SK-N-SH (cell line): Measurements from ENCODE around the gene ZNF444. TPM values are rescaled to one million over a fixed set of nuclear protein-coding genes. Genes with fewer than 3 reads are reported as not detected.

Experiments used
- CTCF ChIA-PET: fragments of 300-600, 350-600 bp; formaldehyde crosslinking; extraction: SDS; loops from one replicate; lab custom pipeline; 2021; lab: Yijun Ruan, JAX
- POLR2A ChIA-PET: fragments of 350-600 bp; sonication (Branson Sonifier 250); formaldehyde crosslinking; extraction: SDS; loops from one replicate; lab custom pipeline; 2020; ENCODE audit warnings: antibody characterized with exemption, inconsistent platforms; lab: Yijun Ruan, JAX
- DNase-seq: peaks from one replicate; pipeline ENCODE4 v3.0.0; 2012
- H2AFZ ChIP-seq: fragments of 200-600 bp; sonication (generic); 2 replicates; pipeline ENCODE4 v1.8.1; 2016; ENCODE audit warnings: antibody characterized with exemption, mild to moderate bottlenecking, low read depth
- H3F3A ChIP-seq: fragments of 200-600 bp; sonication (generic); replicated peaks from 2 replicates; pipeline ENCODE3; 2016; ENCODE audit warnings: antibody characterized with exemption, mild to moderate bottlenecking; ENCODE audit not compliant: insufficient read depth
- H3K27ac ChIP-seq, 2 experiments: fragments of 200-500 bp in 1 of 2; fragments of 200-600 bp in 1 of 2; sonication (Bioruptor generic) in 1 of 2; sonication (generic), shearing (Covaris generic) in 1 of 2; 2 replicates each; pipeline versions ENCODE4 v1.5.1 to v1.6.1; 2014 to 2016; ENCODE audit warnings: low read depth in 2 of 2, inconsistent platforms in 1 of 2, low read length in 1 of 2, mild to moderate bottlenecking in 1 of 2, mixed read lengths in 1 of 2
- H3K27me3 ChIP-seq: fragments of 200-600 bp; sonication (generic), shearing (Covaris generic); 2 replicates; pipeline ENCODE4 v1.6.1; 2016; ENCODE audit warnings: mixed run types; ENCODE audit not compliant: insufficient read depth
- H3K36me3 ChIP-seq, 2 experiments: fragments of 200-500 bp in 1 of 2; fragments of 200-600 bp in 1 of 2; sonication (Bioruptor generic) in 1 of 2; sonication (generic) in 1 of 2; replicated peaks in 1 of 2; 2 replicates each; pipeline versions ENCODE3 to v1.5.1; 2014 to 2016; ENCODE audit warnings: low read length in 1 of 2, mild to moderate bottlenecking in 1 of 2; ENCODE audit not compliant: insufficient read depth in 2 of 2, control insufficient read depth in 1 of 2
- H3K4me1 ChIP-seq, 2 experiments: fragments of 200-500 bp in 1 of 2; fragments of 200-600 bp in 1 of 2; sonication (Bioruptor generic) in 1 of 2; sonication (generic), shearing (Covaris generic) in 1 of 2; 2 replicates each; pipeline versions ENCODE4 v1.5.1 to v1.6.1; 2014 to 2016; ENCODE audit warnings: low read depth in 1 of 2, low read length in 1 of 2, mixed run types in 1 of 2; ENCODE audit not compliant: insufficient read depth in 2 of 2, control insufficient read depth in 1 of 2
- H3K4me2 ChIP-seq: fragments of 200-600 bp; sonication (generic), shearing (Covaris generic); 2 replicates; pipeline ENCODE4 v1.6.1; 2017; ENCODE audit warnings: mixed run types
- H3K4me3 ChIP-seq, 2 experiments: fragments of 200-500 bp in 1 of 2; fragments of 200-600 bp in 1 of 2; sonication (Bioruptor generic) in 1 of 2; sonication (generic), shearing (Covaris generic) in 1 of 2; 2 replicates each; pipeline versions ENCODE4 v1.5.1 to v1.8.1; 2014 to 2016; ENCODE audit warnings: low read depth in 2 of 2, inconsistent platforms in 1 of 2, low read length in 1 of 2, mild to moderate bottlenecking in 1 of 2, mixed read lengths in 1 of 2, moderate library complexity in 1 of 2
- H3K79me2 ChIP-seq: fragments of 200-600 bp; sonication (generic); 2 replicates; pipeline ENCODE4 v1.8.1; 2017; ENCODE audit warnings: mild to moderate bottlenecking; ENCODE audit not compliant: insufficient read depth
- H3K9ac ChIP-seq: fragments of 200-600 bp; sonication (generic); 2 replicates; pipeline ENCODE4 v1.6.1; 2017; ENCODE audit warnings: mixed run types
- H3K9me2 ChIP-seq: fragments of 200-600 bp; sonication (generic); 2 replicates; pipeline ENCODE4 v1.6.1; 2017; ENCODE audit warnings: mixed run types
- H3K9me3 ChIP-seq: fragments of 200-600 bp; sonication (generic); 2 replicates; pipeline ENCODE4 v1.6.1; 2017; ENCODE audit warnings: mixed run types, mild to moderate bottlenecking, moderate library complexity
- H4K20me1 ChIP-seq: fragments of 200-600 bp; sonication (generic); 2 replicates; pipeline ENCODE4 v1.6.1; 2017; ENCODE audit warnings: mild to moderate bottlenecking, mixed run types; ENCODE audit not compliant: insufficient read depth
- FOSL2 ChIP-seq: IDR thresholded peaks from 2 replicates; pipeline ENCODE4 v1.4.0; 2012; ENCODE audit warnings: low read depth, mild to moderate bottlenecking, moderate library complexity, borderline replicate concordance
- FOXJ3 ChIP-seq: sonication (generic); formaldehyde crosslinking; IDR thresholded peaks from 2 replicates; pipeline ENCODE4 v1.5.1; 2020; ENCODE audit warnings: mild to moderate bottlenecking, missing genetic modification reagents
- FOXM1 ChIP-seq: IDR thresholded peaks from 2 replicates; pipeline ENCODE4 v1.4.0; 2012; ENCODE audit warnings: low read depth, mild to moderate bottlenecking
- GATA2 ChIP-seq: sonication (generic); formaldehyde crosslinking; IDR thresholded peaks from 2 replicates; pipeline ENCODE4 v1.5.0; 2020; ENCODE audit warnings: mild to moderate bottlenecking, missing genetic modification reagents
- MEF2A ChIP-seq: IDR thresholded peaks from 2 replicates; pipeline ENCODE4 v1.4.0; 2012; ENCODE audit warnings: low read depth, borderline replicate concordance
- NFIC ChIP-seq: IDR thresholded peaks from 2 replicates; pipeline ENCODE4 v1.4.0; 2012; ENCODE audit warnings: borderline replicate concordance
- NRF1 ChIP-seq: IDR thresholded peaks from 2 replicates; pipeline ENCODE4 v1.6.1; 2012; ENCODE audit warnings: low read depth, mild to moderate bottlenecking, low read length
- SIN3A ChIP-seq: IDR thresholded peaks from 2 replicates; pipeline ENCODE4 v1.6.1; 2012; ENCODE audit warnings: low read depth, mild to moderate bottlenecking, low read length, moderate library complexity, borderline replicate concordance
- TAF1 ChIP-seq: IDR thresholded peaks from 2 replicates; pipeline ENCODE4 v1.6.1; 2012; ENCODE audit warnings: low read depth, mild to moderate bottlenecking, low read length, moderate library complexity, borderline replicate concordance
- TEAD4 ChIP-seq: IDR thresholded peaks from 2 replicates; pipeline ENCODE4 v1.4.0; 2012; ENCODE audit warnings: mild to moderate bottlenecking, borderline replicate concordance; ENCODE audit not compliant: insufficient read depth
- YY1 ChIP-seq: IDR thresholded peaks from 2 replicates; pipeline ENCODE4 v1.4.0; 2012; ENCODE audit warnings: low read depth, mild to moderate bottlenecking
- ZBTB33 ChIP-seq: IDR thresholded peaks from 2 replicates; pipeline ENCODE4 v1.4.0; 2012; ENCODE audit warnings: low read depth, borderline replicate concordance
- WGBS: methylation state at CpG from one replicate; pipeline ENCODE4 v1.1.6; 2017; ENCODE audit warnings: low lambda C conversion rate; 5-methylcytosine and 5-hydroxymethylcytosine counted together
- polyA plus RNA-seq, 3 experiments: library from polyadenylated mRNA; depleted of rRNA; stranded (reverse); fragments of >200 nt; gene quantifications; 2 replicates each; pipeline ENCODE4 v1.2.3, GENCODE V29; 2012
- TF ChIP-seq, protein P1 (sequence below): IDR thresholded peaks from 2 replicates; pipeline ENCODE4; 2012
- TF ChIP-seq, protein P2 (sequence below): fragments of 150-350 bp; IDR thresholded peaks from 2 replicates; pipeline ENCODE4 v1.6.1; 2016; ENCODE audit warnings: mild to moderate bottlenecking, low read depth, low read length

Gene ZNF444
- polyA plus RNA-seq, 1 of the 3 experiments (the other 2 are of a cell fraction): 23.2 TPM

DNA sequence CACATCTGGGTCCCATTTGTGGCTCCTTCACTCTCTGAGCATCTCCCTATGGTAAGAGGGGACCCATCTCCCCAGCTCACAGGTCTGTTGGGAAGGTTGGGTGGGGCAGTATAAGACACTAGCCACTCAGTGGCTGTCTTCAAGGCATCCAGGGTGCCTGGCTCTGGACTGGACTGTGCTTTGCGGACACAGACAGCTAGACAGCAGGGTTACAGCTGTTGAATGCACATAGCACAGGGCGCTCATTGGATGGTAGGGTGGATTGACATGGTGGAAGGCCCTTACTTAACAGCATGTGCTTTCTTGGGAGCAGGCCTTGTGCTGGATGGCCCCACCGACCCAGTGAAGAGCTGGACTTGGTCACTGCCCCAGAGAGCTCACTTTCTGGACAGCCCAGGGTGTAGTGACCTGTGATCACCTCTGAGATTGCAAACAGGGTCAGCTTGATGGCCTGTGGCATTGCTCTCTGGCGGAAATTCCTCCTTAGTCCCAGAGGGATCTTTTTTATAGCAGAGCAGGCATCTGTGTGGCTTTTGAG is 1.9 kb downstream of the ZNF444 start:
- ChIA-PET CTCF (interaction anchor here (1.2 to 1.7 kb wide), 3 partner anchors 12 to 77 kb away, joined by 3 read pairs; no protein-coding TSS in a partner anchor), POLR2A (interaction anchor here (2.5 kb wide), 1 partner anchor 22 kb away, joined by 8 read pairs; no protein-coding TSS in a partner anchor)
- Histone ChIP-seq H3K9me3 (no peaks in the 10 kb centered on the region), H3K4me1 (peaks cover 7 to 21% of the 10 kb centered on the region in 2 experiments; a peak in 3 of 4 replicates), H2AFZ (no peak overlapping the region), H3K27me3 (no peaks in the 10 kb centered on the region), H3K27ac (no peak overlapping the region), H4K20me1 (no peaks in the 10 kb centered on the region), H3K4me3 (no peak overlapping the region), H3K36me3 (peaks cover 0 to 14% of the 10 kb centered on the region in 2 experiments), H3K9me2 (no peaks in the 10 kb centered on the region), H3K79me2 (peaks cover 36% of the 10 kb centered on the region), H3K9ac (no peak overlapping the region), H3K4me2 (no peak overlapping the region), H3F3A (no peaks in the 10 kb centered on the region)
- 90% methylated on average over 3 of the region's 4 CpGs for WGBS
- DNase-seq: no peak
- TF ChIP-seq TAF1 (no peak), FOXM1 (no peak), ZBTB33 (no peak), TEAD4 (no peak), SIN3A (no peak), GATA2 (CRISPR knock-in tag) (no peak), YY1 (no peak), NFIC (no peak), FOSL2 (no peak), NRF1 (no peak), MEF2A (no peak), FOXJ3 (CRISPR knock-in tag) (no peak)
- TF ChIP-seq, protein P1, sequence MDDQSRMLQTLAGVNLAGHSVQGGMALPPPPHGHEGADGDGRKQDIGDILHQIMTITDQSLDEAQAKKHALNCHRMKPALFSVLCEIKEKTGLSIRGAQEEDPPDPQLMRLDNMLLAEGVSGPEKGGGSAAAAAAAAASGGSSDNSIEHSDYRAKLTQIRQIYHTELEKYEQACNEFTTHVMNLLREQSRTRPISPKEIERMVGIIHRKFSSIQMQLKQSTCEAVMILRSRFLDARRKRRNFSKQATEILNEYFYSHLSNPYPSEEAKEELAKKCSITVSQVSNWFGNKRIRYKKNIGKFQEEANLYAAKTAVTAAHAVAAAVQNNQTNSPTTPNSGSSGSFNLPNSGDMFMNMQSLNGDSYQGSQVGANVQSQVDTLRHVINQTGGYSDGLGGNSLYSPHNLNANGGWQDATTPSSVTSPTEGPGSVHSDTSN: no peak
- TF ChIP-seq, protein P2, sequence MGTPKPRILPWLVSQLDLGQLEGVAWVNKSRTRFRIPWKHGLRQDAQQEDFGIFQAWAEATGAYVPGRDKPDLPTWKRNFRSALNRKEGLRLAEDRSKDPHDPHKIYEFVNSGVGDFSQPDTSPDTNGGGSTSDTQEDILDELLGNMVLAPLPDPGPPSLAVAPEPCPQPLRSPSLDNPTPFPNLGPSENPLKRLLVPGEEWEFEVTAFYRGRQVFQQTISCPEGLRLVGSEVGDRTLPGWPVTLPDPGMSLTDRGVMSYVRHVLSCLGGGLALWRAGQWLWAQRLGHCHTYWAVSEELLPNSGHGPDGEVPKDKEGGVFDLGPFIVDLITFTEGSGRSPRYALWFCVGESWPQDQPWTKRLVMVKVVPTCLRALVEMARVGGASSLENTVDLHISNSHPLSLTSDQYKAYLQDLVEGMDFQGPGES: no peak
